WI38 (cell line): ENCODE data around the gene KRT74.

Experiments used
- H3K4me3 ChIP-seq: 2 replicates; pipeline ENCODE4 v1.5.1; 2011; ENCODE audit warnings: low read depth, mild to moderate bottlenecking, control low read depth, low read length
- TF ChIP-seq, protein P1 (sequence below): IDR thresholded peaks from 2 replicates; pipeline ENCODE4 v1.5.1; 2012; ENCODE audit warnings: low read depth, mild to moderate bottlenecking, control low read depth, low read length

The KRT74 gene

GRCh38 chr12:52615208-52615868, 41.7 kb upstream of the KRT74 start:
- TF ChIP-seq, protein P1, sequence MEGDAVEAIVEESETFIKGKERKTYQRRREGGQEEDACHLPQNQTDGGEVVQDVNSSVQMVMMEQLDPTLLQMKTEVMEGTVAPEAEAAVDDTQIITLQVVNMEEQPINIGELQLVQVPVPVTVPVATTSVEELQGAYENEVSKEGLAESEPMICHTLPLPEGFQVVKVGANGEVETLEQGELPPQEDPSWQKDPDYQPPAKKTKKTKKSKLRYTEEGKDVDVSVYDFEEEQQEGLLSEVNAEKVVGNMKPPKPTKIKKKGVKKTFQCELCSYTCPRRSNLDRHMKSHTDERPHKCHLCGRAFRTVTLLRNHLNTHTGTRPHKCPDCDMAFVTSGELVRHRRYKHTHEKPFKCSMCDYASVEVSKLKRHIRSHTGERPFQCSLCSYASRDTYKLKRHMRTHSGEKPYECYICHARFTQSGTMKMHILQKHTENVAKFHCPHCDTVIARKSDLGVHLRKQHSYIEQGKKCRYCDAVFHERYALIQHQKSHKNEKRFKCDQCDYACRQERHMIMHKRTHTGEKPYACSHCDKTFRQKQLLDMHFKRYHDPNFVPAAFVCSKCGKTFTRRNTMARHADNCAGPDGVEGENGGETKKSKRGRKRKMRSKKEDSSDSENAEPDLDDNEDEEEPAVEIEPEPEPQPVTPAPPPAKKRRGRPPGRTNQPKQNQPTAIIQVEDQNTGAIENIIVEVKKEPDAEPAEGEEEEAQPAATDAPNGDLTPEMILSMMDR: no peak
- no peak overlapping the region for H3K4me3 ChIP-seq

DNA sequence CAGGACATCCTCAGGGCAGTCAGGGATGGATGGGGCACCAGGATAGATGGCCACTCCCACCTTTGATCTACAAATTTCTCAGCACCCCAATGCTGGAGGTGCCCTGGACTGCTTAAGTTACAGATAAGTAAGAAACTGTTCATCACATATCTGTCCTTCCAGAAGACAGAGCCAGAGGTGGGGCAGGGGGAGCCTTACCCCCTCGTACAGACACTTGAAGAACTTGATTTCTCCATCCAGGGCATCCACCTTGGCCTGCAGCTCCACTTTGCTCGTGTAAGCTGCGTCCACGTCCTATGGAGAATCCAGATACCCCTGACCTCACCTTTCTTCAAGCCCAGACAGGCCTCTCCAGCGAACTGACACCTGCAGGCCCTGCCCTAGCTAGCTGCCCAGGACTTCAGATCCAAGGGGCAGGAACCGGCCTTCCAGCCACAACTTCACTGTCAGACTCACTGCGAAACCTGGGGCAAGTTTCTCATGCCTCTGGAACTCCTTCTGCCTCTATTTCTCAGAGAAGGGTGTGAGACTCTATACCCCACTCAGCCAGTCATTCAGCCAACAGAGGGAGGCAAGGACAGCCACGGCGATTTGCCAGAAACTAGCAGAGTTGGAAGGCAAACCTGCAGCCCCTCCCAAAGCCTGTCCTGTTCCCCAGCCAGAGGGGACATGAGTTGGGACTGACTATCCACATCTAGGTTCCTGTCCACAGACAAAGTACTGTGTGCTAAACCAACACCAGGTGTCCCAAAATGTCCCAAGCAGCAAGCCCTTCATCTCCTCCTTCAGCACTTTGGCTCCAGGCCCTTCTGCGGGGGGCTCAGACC, 41.0 kb upstream of the KRT74 start:
- TF ChIP-seq, protein P1: no peak
- H3K4me3 ChIP-seq: no peak overlapping the region

DNA sequence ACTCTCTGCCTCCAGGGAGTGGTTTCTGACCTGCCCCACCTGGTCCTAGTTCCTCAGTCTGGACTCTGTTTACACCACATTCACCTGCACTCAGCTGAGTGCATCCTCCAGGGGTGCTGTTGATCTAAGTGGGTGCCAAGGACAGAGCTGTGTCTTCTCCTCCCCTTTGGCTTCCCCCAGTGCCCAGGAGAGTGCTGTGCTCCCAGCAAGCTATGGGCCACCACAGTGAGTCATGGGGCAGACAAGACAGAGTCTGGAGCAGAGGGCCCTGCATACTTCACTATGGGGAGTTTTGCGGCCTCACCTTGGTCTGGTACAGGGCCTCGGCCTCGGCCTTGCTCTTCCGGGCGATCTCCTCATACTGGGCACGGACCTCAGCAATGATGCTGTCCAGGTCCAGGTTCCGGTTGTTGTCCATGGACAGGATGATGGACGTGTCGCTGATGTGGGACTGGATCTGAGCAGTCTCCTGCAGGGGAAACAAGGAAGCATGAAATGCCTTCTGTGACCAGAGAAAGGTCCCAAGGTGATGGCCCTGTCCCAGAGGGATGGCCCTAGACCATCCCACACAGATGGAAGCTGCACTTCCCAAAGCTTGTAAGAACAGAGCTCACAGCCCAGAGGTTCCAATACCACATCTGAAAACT, 39.9 kb upstream of the KRT74 start:
- H3K4me3 ChIP-seq: no peak overlapping the region
- TF ChIP-seq, protein P1: no peak

DNA sequence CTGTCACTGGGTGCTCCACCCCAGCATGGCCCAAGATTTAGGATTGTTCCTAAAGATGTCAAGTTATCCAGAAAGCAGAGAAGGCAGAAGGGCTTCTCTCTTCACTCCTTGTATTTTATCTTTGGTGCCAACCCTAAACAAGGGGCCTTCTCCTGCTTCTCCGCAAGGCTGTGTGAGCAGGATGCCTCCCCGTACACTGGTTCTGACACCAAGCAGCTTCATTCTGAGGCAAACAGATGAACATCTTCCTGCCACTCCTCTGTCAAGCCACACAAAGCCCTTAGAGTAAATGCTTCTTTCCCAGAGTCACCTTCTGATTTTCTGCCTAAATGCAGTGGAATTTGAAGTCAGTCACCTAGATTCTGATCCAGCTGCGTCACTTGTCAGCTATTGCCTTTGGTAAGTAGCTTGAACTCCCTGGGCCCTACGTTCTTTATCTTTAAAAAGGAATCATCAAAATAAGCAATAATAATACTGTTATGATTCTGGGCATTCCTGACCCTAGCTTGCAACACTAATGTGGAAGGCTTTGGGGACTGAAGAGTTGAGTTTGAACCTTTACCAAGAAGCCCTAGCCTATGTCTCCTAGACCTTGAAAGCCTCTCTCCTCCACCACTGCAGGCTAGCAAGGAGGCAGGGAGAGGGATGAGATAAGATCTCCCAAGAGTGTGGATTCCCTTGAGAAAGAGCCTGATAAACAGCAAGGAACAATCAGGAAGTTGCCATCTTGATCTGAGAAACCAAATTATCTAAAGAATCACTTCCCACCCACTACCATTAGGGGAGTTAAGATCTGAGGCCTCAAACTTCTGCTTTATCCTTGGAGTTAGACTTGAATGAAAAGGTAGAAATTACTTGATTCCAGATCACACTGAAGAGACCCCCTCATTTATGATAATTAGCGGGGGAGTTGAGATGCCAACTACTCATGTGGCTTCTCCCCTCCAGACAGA, 39.1 kb upstream of the KRT74 start:
- TF ChIP-seq, protein P1: no peak
- H3K4me3 ChIP-seq: no peak overlapping the region

DNA sequence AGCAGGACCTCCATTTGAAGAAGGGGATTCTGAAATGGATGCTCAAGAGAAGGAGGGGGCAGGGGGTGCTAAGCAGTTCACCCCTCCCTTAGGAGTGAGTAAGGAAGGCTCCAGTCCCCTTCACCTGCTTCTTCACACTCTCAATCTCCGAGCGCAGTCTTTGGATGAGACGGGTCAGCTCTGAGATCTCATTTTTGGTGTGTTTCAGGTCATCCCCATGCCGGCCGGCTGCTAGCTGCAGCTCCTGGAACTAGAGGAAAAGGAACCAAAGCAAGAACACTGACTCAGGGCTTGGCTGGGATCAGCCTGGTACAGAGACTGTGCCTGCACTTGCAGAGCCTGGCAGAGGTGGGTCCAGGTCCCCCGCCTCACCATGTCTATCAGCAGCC, 37.4 kb upstream of the KRT74 start:
- TF ChIP-seq, protein P1: no peak

DNA sequence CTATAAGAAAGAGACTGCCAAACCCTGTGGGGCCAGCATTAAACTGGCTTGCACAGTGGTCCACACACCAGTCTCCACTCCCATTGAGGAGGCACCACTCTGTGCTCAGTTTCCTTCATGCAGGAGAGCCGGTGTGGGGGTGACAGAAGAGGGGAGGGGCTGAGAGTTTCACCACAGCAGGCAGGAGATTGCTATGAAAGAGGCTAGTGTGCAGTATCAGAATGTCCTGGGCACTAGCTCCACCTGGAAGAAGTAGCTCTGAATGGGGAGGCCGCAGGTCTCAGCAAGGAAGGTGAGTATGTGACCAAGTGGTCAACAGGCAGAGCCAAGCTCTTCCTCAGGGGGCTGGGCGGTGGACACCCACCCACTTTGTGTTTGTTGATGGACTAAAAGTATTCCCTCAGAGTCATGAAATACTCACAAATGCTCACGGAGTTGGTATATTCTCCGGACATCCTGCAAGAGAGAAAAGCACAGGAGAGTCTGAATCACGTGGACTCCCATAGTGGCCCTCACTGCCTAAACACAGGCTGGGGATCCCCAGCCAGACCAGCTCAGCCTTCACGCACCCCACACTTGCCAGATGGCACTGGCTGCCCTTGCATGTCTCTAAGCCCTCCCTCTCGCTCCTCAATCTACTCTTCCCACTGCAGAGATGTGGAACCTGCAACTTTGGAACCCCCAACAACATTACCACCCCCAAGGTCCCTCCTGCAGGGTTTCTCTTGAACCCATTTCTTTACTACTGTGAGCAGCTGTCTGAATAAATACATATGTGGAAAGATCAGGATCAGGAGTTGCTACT, 35.4 kb upstream of the KRT74 start:
- TF ChIP-seq, protein P1: no peak
- no peak overlapping the region for H3K4me3 ChIP-seq

More for the DNA sequence above, 37.4 kb upstream of the KRT74 start:
- no peak overlapping the region for H3K4me3 ChIP-seq
